OCI-LY7 (cell line): Measurements from ENCODE around the gene HDGFL1. TPM values are rescaled to one million over a fixed set of nuclear protein-coding genes. Genes with fewer than 3 reads are reported as not detected.

Experiments used
- BruUV-seq: library from RNA; stranded (reverse); fragments of 400-500 nt; replicated peaks from 2 replicates; lab custom pipeline; 2021; lab: Mats Ljungman, UMichigan
- CTCF ChIA-PET: fragments of 300-600 bp; sonication (Branson Sonifier 250); formaldehyde crosslinking; loops from one replicate; lab custom pipeline; 2022; ENCODE audit warnings: antibody characterized with exemption; ENCODE audit not compliant: unreplicated experiment; lab: Charles Lee
- POLR2A ChIA-PET: fragments of 300-600 bp; sonication (Branson Sonifier 250); formaldehyde crosslinking; loops from one replicate; lab custom pipeline; 2022; ENCODE audit warnings: antibody characterized with exemption; lab: Charles Lee
- DNase-seq: peaks from one replicate; pipeline ENCODE4 v3.0.0-alpha.2; 2015; ENCODE audit warnings: low spot score
- H2AFZ ChIP-seq: fragments of 200-600 bp; sonication (generic), shearing (Covaris generic); 2 replicates; pipeline ENCODE4 v1.6.1; 2014; ENCODE audit warnings: mild to moderate bottlenecking, antibody characterized with exemption, low read length, moderate library complexity
- H3K27ac ChIP-seq: fragments of 200-600 bp; sonication (generic); 2 replicates; pipeline ENCODE4 v1.5.1; 2014; ENCODE audit warnings: mixed run types, low read depth, mild to moderate bottlenecking, moderate library complexity, low read length, inconsistent platforms; ENCODE audit not compliant: poor library complexity, severe bottlenecking
- H3K36me3 ChIP-seq: fragments of 200-600 bp; sonication (generic); 2 replicates; pipeline ENCODE4 v1.6.1; 2014; ENCODE audit warnings: mild to moderate bottlenecking, antibody characterized with exemption, low read length, moderate library complexity, mixed read lengths; ENCODE audit not compliant: insufficient read depth
- H3K4me1 ChIP-seq: fragments of 200-600 bp; sonication (generic); 2 replicates; pipeline ENCODE4 v1.5.1; 2014; ENCODE audit warnings: mild to moderate bottlenecking, low read length; ENCODE audit not compliant: insufficient read depth, poor library complexity, severe bottlenecking
- H3K4me2 ChIP-seq: fragments of 200-600 bp; sonication (generic); 2 replicates; pipeline ENCODE4 v1.6.1; 2014; ENCODE audit warnings: mild to moderate bottlenecking, low read length
- H3K4me3 ChIP-seq: fragments of 200-600 bp; sonication (generic); 2 replicates; pipeline ENCODE4 v1.5.1; 2014; ENCODE audit warnings: mild to moderate bottlenecking, low read depth, low read length; ENCODE audit not compliant: poor library complexity, severe bottlenecking
- H3K79me2 ChIP-seq: fragments of 200-600 bp; sonication (generic); 2 replicates; pipeline ENCODE4 v1.6.1; 2016; ENCODE audit warnings: low read depth, mild to moderate bottlenecking, low read length, moderate library complexity, mixed read lengths; ENCODE audit not compliant: insufficient read depth
- H3K9me2 ChIP-seq: fragments of 200-600 bp; sonication (generic); 2 replicates; pipeline ENCODE4 v1.6.1; 2016; ENCODE audit warnings: mild to moderate bottlenecking, low read length, mixed read lengths; ENCODE audit not compliant: insufficient read depth
- H3K9me3 ChIP-seq: fragments of 200-600 bp; sonication (generic); 2 replicates; pipeline ENCODE4 v1.6.1; 2014; ENCODE audit warnings: mild to moderate bottlenecking, mixed run types, low read length, mixed read lengths
- H4K20me1 ChIP-seq: fragments of 200-600 bp; sonication (generic); 2 replicates; pipeline ENCODE4 v1.6.1; 2014; ENCODE audit warnings: mild to moderate bottlenecking, antibody characterized with exemption, low read length, moderate library complexity, mixed read lengths; ENCODE audit not compliant: insufficient read depth
- EZH2phosphoT487 ChIP-seq: fragments of 200-600 bp; sonication (generic); IDR thresholded peaks from 2 replicates; pipeline ENCODE4 v1.6.1; 2018; ENCODE audit warnings: low read depth, borderline replicate concordance, mild to moderate bottlenecking, mixed run types, antibody characterized with exemption, low read length, moderate library complexity, mixed read lengths
- intact Hi-C: fragments of 100-400 bp; cut with micrococcal nuclease; formaldehyde crosslinking; loops from one replicate; pipeline ENCODE4 v1.10.0; 2022; ENCODE audit not compliant: unreplicated experiment
- total RNA-seq, 2 experiments: library from RNA; depleted of rRNA in 1 of 2; stranded (reverse); fragments of >200 nt in 1 of 2; shearing (Covaris generic) in 1 of 2; gene quantifications; 2 replicates each; pipeline ENCODE4 v1.2.3, GENCODE V29; 2014 to 2022
- TF ChIP-seq, protein P1 (sequence below): fragments of 200-600 bp; sonication (generic); conservative IDR thresholded peaks from 2 replicates; pipeline ENCODE4 v1.5.1; 2014; ENCODE audit warnings: mild to moderate bottlenecking, antibody characterized with exemption, low read length, moderate library complexity, mixed read lengths

Gene HDGFL1
- total RNA-seq, 2 experiments from 2014 or later: not detected

DNA sequence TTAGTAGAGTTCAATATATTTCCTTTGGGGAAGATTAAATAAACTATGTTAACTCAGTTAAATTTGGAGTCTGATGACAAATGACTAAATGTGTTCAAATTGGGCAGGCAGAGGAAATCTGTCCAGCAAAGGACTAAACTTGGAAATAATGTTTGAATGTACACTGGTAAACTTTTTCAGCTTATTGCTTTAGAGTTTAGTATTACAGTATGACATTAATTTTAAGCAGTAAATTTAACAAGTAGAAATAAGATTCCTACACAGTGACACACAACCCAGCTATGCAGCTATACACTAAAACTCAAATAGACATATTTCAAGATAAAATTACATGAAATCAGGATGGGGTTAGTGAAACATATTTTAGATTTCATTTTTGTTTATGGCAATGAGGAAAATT lies 42.6 kb upstream of the HDGFL1 start:
- no TSS peak for BruUV-seq
- Histone ChIP-seq H3K27ac (no peak overlapping the region), H3K9me3 (no peaks in the 10 kb centered on the region), H3K79me2 (no peaks in the 10 kb centered on the region), H3K4me2 (no peak overlapping the region), H2AFZ (no peak overlapping the region), H3K4me3 (no peak overlapping the region), H4K20me1 (no peaks in the 10 kb centered on the region), H3K9me2 (no peaks in the 10 kb centered on the region), H3K4me1 (no peaks in the 10 kb centered on the region), H3K36me3 (no peaks in the 10 kb centered on the region)
- POLR2A ChIA-PET: interaction anchor here (0.6 to 1.2 kb wide), 3 partner anchors 12 to 67 kb away, joined by 3 to 4 read pairs (median 3); no protein-coding TSS in a partner anchor
- intact Hi-C loops: no loop called here
- TF ChIP-seq, protein P1, sequence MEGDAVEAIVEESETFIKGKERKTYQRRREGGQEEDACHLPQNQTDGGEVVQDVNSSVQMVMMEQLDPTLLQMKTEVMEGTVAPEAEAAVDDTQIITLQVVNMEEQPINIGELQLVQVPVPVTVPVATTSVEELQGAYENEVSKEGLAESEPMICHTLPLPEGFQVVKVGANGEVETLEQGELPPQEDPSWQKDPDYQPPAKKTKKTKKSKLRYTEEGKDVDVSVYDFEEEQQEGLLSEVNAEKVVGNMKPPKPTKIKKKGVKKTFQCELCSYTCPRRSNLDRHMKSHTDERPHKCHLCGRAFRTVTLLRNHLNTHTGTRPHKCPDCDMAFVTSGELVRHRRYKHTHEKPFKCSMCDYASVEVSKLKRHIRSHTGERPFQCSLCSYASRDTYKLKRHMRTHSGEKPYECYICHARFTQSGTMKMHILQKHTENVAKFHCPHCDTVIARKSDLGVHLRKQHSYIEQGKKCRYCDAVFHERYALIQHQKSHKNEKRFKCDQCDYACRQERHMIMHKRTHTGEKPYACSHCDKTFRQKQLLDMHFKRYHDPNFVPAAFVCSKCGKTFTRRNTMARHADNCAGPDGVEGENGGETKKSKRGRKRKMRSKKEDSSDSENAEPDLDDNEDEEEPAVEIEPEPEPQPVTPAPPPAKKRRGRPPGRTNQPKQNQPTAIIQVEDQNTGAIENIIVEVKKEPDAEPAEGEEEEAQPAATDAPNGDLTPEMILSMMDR: no peak
- TF ChIP-seq EZH2phosphoT487: no peak
- CTCF ChIA-PET: no interaction called here
- no peak for DNase-seq

DNA sequence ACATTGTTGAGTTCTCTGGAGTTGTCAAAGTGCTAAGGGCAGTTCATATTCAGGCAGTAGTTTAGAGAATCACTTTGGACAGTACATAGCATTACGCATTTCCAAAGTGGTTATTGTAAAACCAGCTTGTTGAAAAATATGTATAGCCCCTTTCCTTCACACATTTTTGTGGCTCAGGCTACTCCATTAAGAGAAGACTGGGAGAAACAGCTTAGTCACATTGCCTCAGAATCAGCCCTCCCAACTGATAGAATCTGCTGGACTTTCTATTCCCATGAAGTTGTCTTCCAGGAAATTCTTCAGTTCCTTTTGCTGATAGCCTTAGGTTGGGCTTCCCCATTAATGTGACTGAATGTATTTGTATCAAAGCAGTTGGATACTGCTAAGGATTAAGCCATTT lies 39.5 kb upstream of the HDGFL1 start:
- ChIA-PET POLR2A (no interaction called here), CTCF (no interaction called here)
- Histone ChIP-seq H3K9me3 (no peaks in the 10 kb centered on the region), H3K27ac (no peak overlapping the region), H3K9me2 (no peaks in the 10 kb centered on the region), H3K79me2 (no peaks in the 10 kb centered on the region), H3K4me1 (no peaks in the 10 kb centered on the region), H4K20me1 (no peaks in the 10 kb centered on the region), H3K36me3 (no peaks in the 10 kb centered on the region), H3K4me2 (no peak overlapping the region), H3K4me3 (no peak overlapping the region), H2AFZ (no peak overlapping the region)
- TF ChIP-seq EZH2phosphoT487: no peak
- TF ChIP-seq, protein P1: no peak
- no TSS peak for BruUV-seq
- no peak for DNase-seq
- intact Hi-C loops: no loop called here

DNA sequence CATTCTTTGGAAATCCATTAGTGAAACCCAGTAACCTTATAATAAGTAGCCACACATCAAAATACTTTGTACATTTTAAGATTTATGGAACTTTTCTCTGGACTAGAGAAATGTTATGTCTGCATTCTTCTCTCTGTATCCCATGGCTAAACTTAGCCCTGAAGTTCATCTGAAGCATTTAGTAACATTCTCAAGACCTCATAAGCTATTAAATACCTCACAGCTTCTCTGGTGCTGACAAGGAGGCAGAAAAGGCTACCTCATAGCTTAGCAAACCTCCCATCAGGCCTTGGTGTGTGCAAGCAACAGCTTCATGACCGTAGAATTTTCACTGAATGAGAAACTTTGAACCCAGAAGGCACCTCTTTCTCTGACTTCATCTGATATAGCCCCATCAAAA lies 38.9 kb upstream of the HDGFL1 start:
- no peak for DNase-seq
- intact Hi-C loops: no loop called here
- no peaks in the 10 kb centered on the region for H3K9me3 ChIP-seq
- H2AFZ ChIP-seq: no peak overlapping the region
- no peaks in the 10 kb centered on the region for H3K4me1 ChIP-seq
- H3K27ac ChIP-seq: no peak overlapping the region
- POLR2A ChIA-PET: no interaction called here
- no peak for TF ChIP-seq EZH2phosphoT487
- TF ChIP-seq, protein P1: no peak
- no peak overlapping the region for H3K4me2 ChIP-seq
- CTCF ChIA-PET: no interaction called here
- H3K9me2 ChIP-seq: no peaks in the 10 kb centered on the region
- no TSS peak for BruUV-seq
- H3K79me2 ChIP-seq: no peaks in the 10 kb centered on the region
- no peaks in the 10 kb centered on the region for H4K20me1 ChIP-seq
- H3K4me3 ChIP-seq: no peak overlapping the region
- H3K36me3 ChIP-seq: no peaks in the 10 kb centered on the region
